ENCODE data around the gene MIPEP.

MIPEP gene

DNA sequence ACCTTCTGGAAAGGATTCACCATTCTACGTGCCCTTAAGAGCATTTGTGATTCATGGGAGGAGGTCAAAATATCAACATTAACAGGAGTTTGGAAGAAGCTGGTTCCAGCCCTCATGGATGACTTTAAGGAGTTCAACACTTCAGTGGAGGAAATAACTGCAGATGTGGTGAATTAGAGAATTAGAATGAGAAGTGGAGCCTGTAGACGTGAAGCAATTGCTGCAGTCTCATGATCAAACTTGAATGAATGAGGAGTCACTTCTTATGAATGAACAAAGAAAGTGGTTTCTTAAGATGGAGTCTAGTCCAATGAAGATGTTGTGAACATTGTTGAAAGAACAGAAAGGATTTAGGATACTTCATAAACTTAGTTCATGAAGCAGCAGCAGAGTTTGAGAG, 189.9 kb downstream of the MIPEP start:
- no peak overlapping the region for H2AFZ ChIP-seq (ENCODE audit: low read length, unreplicated experiment)
- no peak overlapping the region for H3K27ac ChIP-seq (ENCODE audit: low read depth, low read length)
- no peaks in the 10 kb centered on the region for H3K79me2 ChIP-seq (ENCODE audit: control insufficient read depth, insufficient read depth, low read length, unreplicated experiment)
- H3K36me3 ChIP-seq (ENCODE audit: insufficient read depth, low read length), result no peaks in the 10 kb centered on the region
- H3K4me3 ChIP-seq (ENCODE audit: low read depth, low read length), result no peak overlapping the region
- H3K27me3 ChIP-seq (ENCODE audit: insufficient read depth, low read length), result no peaks in the 10 kb centered on the region
- peaks cover 31% of the 10 kb centered on the region for H3K4me1 ChIP-seq (ENCODE audit: control insufficient read depth, insufficient read depth, low read length, unreplicated experiment)

DNA sequence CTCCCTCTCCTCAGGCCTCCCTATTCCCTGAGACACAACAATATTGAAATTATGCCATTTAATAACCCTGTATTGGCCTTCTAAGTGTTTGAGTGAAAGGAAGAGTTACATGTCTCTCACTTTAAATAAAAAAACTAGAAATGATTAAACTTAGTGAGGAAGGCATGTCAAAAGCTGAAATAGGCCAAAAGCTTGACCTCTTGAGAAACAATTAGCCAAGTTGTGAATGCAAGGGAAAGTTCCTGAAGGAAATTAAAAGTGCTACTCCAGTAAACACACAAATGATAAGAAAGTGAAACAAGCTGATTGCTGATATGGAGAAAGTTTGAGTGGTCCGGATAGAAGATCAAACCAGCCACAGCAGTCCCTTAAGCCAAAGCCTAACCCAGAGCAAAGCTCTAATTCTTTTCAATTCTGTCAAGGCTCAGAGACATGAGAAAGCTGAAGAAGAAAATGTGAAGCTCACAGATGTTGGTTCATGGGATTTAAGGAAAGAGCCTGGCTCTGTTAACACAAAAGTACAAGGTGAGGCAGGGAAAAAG, 191.4 kb downstream of the MIPEP start:
- H3K27me3 ChIP-seq (ENCODE audit: insufficient read depth, low read length), result no peaks in the 10 kb centered on the region
- H3K4me1 ChIP-seq (ENCODE audit: control insufficient read depth, insufficient read depth, low read length, unreplicated experiment), result peaks cover 22% of the 10 kb centered on the region
- H3K4me3 ChIP-seq (ENCODE audit: low read depth, low read length), result no peak overlapping the region
- no peak overlapping the region for H3K27ac ChIP-seq (ENCODE audit: low read depth, low read length)
- no peaks in the 10 kb centered on the region for H3K36me3 ChIP-seq (ENCODE audit: insufficient read depth, low read length)
- no peaks in the 10 kb centered on the region for H3K79me2 ChIP-seq (ENCODE audit: control insufficient read depth, insufficient read depth, low read length, unreplicated experiment)
- no peak overlapping the region for H2AFZ ChIP-seq (ENCODE audit: low read length, unreplicated experiment)

DNA sequence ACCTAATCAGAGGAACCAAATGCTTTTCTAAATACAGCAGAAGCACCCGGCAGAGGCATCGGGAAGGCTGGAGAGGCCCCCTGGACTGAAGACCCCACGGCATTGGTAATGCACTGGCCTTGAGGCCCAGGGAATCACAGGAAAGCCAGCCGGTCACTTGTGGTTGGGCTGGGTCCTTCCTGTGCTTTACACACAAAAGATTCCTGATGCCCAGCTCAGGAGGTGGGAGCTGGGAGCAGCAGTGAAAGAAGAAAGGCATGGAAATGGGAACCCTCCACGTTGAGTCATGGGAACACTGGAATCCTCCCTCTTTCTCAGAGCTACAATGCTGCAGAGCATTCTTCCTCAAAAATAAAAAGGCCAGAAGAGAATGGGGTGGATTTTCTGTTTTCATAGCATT, 192.6 kb downstream of the MIPEP start:
- Histone ChIP-seq H3K79me2 (ENCODE audit: control insufficient read depth, insufficient read depth, low read length, unreplicated experiment) (no peaks in the 10 kb centered on the region), H2AFZ (ENCODE audit: low read length, unreplicated experiment) (no peak overlapping the region), H3K27me3 (ENCODE audit: insufficient read depth, low read length) (no peaks in the 10 kb centered on the region), H3K36me3 (ENCODE audit: insufficient read depth, low read length) (no peaks in the 10 kb centered on the region), H3K27ac (ENCODE audit: low read depth, low read length) (no peak overlapping the region), H3K4me3 (ENCODE audit: low read depth, low read length) (no peak overlapping the region), H3K4me1 (ENCODE audit: control insufficient read depth, insufficient read depth, low read length, unreplicated experiment) (peaks cover 11% of the 10 kb centered on the region)

DNA sequence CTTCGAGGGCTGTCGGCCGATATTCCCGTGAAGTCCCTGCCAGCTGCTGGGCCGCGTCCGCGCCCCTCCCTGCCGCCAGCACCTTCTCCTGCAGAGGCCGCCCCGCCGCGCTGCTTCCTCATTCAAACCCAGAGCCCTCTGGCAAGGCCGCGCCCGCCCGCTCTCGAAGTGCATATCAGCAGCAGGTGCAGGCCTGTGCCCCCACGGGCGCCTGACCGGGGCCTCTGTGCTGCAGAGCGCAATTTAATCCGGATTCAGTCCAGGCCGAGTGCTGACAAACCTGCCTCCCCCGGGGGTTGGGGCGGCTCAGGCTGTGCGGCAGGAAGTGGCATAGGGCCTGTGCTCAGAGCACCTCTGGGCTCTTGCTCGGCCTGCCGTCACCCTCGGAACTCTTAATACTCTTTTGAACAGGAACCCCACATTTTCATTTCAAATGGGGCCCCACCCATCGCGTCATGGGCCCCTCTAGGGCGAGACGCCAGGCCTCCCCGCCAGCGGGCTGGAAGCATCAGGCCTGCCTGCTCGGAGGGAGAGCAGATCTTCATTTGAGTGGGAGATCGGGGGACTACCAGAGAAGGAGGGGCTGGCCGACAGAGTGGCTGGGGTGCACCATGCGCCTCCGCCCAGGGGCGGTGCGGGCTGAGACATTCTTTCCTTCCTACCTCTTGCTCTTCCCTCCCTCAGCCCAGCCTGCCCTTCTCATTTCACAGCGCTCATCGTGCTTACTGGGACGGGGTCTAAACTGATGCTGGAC, 193.3 kb downstream of the MIPEP start:
- H3K79me2 ChIP-seq (ENCODE audit: control insufficient read depth, insufficient read depth, low read length, unreplicated experiment), result no peaks in the 10 kb centered on the region
- H3K4me3 ChIP-seq (ENCODE audit: low read depth, low read length), result no peak overlapping the region
- H2AFZ ChIP-seq (ENCODE audit: low read length, unreplicated experiment), result no peak overlapping the region
- H3K27me3 ChIP-seq (ENCODE audit: insufficient read depth, low read length), result no peaks in the 10 kb centered on the region
- H3K36me3 ChIP-seq (ENCODE audit: insufficient read depth, low read length), result no peaks in the 10 kb centered on the region
- H3K27ac ChIP-seq (ENCODE audit: low read depth, low read length), result no peak overlapping the region
- peaks cover 5% of the 10 kb centered on the region for H3K4me1 ChIP-seq (ENCODE audit: control insufficient read depth, insufficient read depth, low read length, unreplicated experiment)

DNA sequence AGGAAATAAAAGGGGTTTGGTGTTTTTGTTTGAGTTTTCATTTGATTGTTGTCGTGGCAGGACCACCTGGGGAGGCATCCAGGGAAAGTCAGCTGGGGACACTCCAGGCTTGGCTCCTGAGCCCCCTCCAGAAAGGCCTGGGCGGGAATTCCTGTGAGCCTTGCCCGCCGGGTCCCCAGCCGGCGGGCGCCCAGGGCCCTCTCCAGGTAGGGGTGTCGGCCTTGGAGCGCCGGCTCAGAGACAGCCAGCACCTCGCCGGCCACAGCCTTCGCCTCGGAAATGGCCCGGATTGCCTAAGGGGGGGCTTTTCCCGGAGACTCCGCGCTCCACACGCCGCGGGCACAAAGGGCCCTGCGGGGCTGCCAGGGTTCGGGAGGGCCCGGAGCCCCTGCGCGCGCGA, 194.0 kb downstream of the MIPEP start:
- Histone ChIP-seq H3K27ac (ENCODE audit: low read depth, low read length) (no peak overlapping the region), H2AFZ (ENCODE audit: low read length, unreplicated experiment) (no peak overlapping the region), H3K27me3 (ENCODE audit: insufficient read depth, low read length) (no peaks in the 10 kb centered on the region)

DNA sequence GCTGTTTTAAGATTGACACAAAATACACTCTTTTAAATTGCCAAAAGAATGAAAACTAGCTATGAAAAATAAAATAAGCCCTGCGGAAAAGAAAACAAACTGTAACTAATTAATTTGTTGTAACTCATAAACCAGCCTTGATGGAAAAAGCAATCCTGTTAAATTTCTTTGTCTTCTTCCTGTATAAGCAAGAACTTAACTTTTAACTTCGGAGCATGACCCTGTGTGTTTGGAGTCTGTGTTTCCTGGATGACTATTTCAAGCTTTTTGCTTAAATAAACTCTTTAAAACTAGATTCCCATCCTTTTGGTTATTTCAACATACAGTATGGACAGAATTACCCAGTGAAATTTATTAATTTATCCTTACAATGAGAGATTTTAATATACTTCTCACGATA, 196.4 kb downstream of the MIPEP start:
- Histone ChIP-seq H3K4me3 (ENCODE audit: low read depth, low read length) (no peak overlapping the region), H3K36me3 (ENCODE audit: insufficient read depth, low read length) (no peaks in the 10 kb centered on the region), H2AFZ (ENCODE audit: low read length, unreplicated experiment) (no peak overlapping the region), H3K27ac (ENCODE audit: low read depth, low read length) (no peak overlapping the region), H3K27me3 (ENCODE audit: insufficient read depth, low read length) (no peaks in the 10 kb centered on the region), H3K79me2 (ENCODE audit: control insufficient read depth, insufficient read depth, low read length, unreplicated experiment) (no peaks in the 10 kb centered on the region), H3K4me1 (ENCODE audit: control insufficient read depth, insufficient read depth, low read length, unreplicated experiment) (no peaks in the 10 kb centered on the region)

More for the DNA sequence above, 194.0 kb downstream of the MIPEP start:
- Histone ChIP-seq H3K79me2 (ENCODE audit: control insufficient read depth, insufficient read depth, low read length, unreplicated experiment) (no peaks in the 10 kb centered on the region), H3K4me3 (ENCODE audit: low read depth, low read length) (no peak overlapping the region), H3K36me3 (ENCODE audit: insufficient read depth, low read length) (no peaks in the 10 kb centered on the region), H3K4me1 (ENCODE audit: control insufficient read depth, insufficient read depth, low read length, unreplicated experiment) (no peaks in the 10 kb centered on the region)

DNA sequence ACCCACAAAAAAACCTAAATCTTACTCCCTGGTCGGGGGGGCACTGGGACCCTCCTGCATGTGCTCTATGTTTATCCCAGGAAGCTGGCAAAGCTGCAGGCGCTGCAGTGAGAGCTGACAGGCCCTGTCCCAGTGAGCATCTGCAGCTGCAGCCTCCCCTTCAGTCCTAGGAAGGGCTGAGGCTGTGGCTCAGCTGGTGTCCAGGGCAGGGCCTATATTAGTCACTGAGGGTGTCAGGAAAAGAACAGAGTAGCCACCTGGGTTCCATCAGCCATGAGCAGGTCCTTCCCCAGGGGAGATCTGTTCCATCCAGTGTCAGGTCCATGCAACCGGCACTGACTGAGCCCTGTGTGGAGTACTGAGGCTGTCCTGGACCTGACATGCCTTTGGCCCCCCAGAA, 198.5 kb downstream of the MIPEP start:
- Histone ChIP-seq H3K36me3 (ENCODE audit: insufficient read depth, low read length) (no peaks in the 10 kb centered on the region), H3K27me3 (ENCODE audit: insufficient read depth, low read length) (no peaks in the 10 kb centered on the region), H3K4me3 (ENCODE audit: low read depth, low read length) (no peak overlapping the region), H3K4me1 (ENCODE audit: control insufficient read depth, insufficient read depth, low read length, unreplicated experiment) (no peaks in the 10 kb centered on the region), H3K27ac (ENCODE audit: low read depth, low read length) (no peak overlapping the region), H2AFZ (ENCODE audit: low read length, unreplicated experiment) (no peak overlapping the region), H3K79me2 (ENCODE audit: control insufficient read depth, insufficient read depth, low read length, unreplicated experiment) (no peaks in the 10 kb centered on the region)

DNA sequence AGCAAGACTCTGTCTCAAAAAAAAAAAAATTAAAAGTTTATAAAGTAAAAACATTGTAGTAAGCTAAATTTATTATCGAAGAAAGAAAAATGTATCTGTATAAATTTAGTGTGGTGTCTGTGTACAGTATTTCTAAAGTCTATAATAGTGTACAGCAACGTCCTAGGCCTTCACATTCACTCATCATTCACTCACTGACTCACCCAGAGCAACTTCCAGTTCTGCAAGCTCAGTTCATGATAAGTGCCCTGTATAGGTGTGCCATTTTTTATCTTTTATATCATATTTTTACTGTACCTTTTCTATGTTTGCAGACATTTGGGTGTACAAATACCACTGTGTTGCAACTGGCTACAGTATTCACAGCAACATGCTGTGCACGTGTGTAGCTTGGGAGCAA, 200.9 kb downstream of the MIPEP start:
- H2AFZ ChIP-seq (ENCODE audit: low read length, unreplicated experiment), result no peak overlapping the region
- H3K27ac ChIP-seq (ENCODE audit: low read depth, low read length), result no peak overlapping the region
- H3K4me3 ChIP-seq (ENCODE audit: low read depth, low read length), result no peak overlapping the region
- no peaks in the 10 kb centered on the region for H3K79me2 ChIP-seq (ENCODE audit: control insufficient read depth, insufficient read depth, low read length, unreplicated experiment)
- no peaks in the 10 kb centered on the region for H3K36me3 ChIP-seq (ENCODE audit: insufficient read depth, low read length)
- no peaks in the 10 kb centered on the region for H3K4me1 ChIP-seq (ENCODE audit: control insufficient read depth, insufficient read depth, low read length, unreplicated experiment)
- no peaks in the 10 kb centered on the region for H3K27me3 ChIP-seq (ENCODE audit: insufficient read depth, low read length)

DNA sequence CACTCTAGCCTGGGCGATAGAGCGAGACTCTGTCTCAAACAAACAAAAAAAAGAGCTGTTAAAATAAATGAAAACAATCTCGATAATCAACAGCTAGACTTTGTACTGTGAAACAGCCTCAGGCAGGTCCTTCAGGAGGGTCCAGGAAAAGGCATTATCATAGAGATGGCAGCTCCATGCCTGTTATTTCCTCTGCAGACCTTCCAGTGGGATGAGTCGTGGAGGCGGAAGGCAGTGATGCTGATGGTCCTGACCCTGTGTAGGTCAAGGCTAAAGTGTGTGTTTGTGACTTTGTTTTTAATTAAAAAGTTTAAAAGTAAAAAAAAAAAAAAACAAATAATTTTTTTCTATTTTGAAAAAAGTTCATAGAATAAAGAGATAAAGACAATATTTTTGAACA, 201.6 kb downstream of the MIPEP start:
- H3K27ac ChIP-seq (ENCODE audit: low read depth, low read length), result no peak overlapping the region
- H2AFZ ChIP-seq (ENCODE audit: low read length, unreplicated experiment), result no peak overlapping the region
- no peaks in the 10 kb centered on the region for H3K36me3 ChIP-seq (ENCODE audit: insufficient read depth, low read length)
- H3K79me2 ChIP-seq (ENCODE audit: control insufficient read depth, insufficient read depth, low read length, unreplicated experiment), result no peaks in the 10 kb centered on the region
- H3K27me3 ChIP-seq (ENCODE audit: insufficient read depth, low read length), result no peaks in the 10 kb centered on the region
- H3K4me1 ChIP-seq (ENCODE audit: control insufficient read depth, insufficient read depth, low read length, unreplicated experiment), result no peaks in the 10 kb centered on the region
- H3K4me3 ChIP-seq (ENCODE audit: low read depth, low read length), result no peak overlapping the region

DNA sequence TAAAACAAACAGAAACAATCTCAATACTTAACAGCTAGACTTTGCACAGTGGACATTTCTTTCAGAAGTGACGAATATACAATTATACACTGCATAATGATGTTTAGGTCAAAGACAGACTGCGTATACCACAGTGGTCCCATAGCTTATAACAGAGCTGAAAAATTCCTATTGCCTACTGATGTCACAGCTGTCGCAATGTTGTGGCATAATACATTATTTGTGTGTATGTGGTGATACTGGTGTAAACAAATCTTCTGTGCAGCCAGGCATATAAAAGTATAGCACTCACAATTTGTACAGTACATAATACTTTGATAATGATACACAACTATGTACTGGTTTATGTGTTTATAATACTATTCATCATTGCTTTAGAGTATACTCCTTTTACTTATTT, 202.3 kb downstream of the MIPEP start:
- Histone ChIP-seq H3K36me3 (ENCODE audit: insufficient read depth, low read length) (no peaks in the 10 kb centered on the region), H3K27ac (ENCODE audit: low read depth, low read length) (no peak overlapping the region), H3K79me2 (ENCODE audit: control insufficient read depth, insufficient read depth, low read length, unreplicated experiment) (no peaks in the 10 kb centered on the region), H2AFZ (ENCODE audit: low read length, unreplicated experiment) (no peak overlapping the region), H3K4me1 (ENCODE audit: control insufficient read depth, insufficient read depth, low read length, unreplicated experiment) (no peaks in the 10 kb centered on the region), H3K27me3 (ENCODE audit: insufficient read depth, low read length) (no peaks in the 10 kb centered on the region), H3K4me3 (ENCODE audit: low read depth, low read length) (no peak overlapping the region)

DNA sequence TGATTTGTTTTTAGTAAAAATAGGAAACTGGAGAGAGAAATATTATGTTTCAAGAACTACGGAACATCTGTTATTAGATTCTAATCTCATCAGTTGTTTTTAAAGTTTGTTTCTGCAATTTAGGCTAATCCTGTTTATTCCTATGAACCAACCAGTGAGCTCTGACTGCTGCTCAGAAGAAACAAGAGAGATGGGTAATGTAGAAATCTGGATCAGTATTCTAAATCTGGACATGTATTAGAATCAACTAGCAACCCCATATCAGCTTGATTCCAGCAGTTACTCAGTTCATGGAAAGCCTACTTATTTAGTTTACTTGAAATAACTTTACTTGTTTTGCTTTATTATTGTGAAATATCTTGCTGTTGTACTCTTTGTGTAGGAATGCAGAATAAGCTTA, 203.8 kb downstream of the MIPEP start:
- Histone ChIP-seq H3K36me3 (ENCODE audit: insufficient read depth, low read length) (no peaks in the 10 kb centered on the region), H2AFZ (ENCODE audit: low read length, unreplicated experiment) (no peak overlapping the region), H3K4me3 (ENCODE audit: low read depth, low read length) (no peak overlapping the region), H3K4me1 (ENCODE audit: control insufficient read depth, insufficient read depth, low read length, unreplicated experiment) (peaks cover 8% of the 10 kb centered on the region), H3K79me2 (ENCODE audit: control insufficient read depth, insufficient read depth, low read length, unreplicated experiment) (no peaks in the 10 kb centered on the region), H3K27ac (ENCODE audit: low read depth, low read length) (no peak overlapping the region), H3K27me3 (ENCODE audit: insufficient read depth, low read length) (no peaks in the 10 kb centered on the region)
